Measurements from ENCODE around the gene SF3A2. TPM values are rescaled to one million over a fixed set of nuclear protein-coding genes. Genes with fewer than 3 reads are reported as not detected.

Gene SF3A2
- total and polyA plus RNA-seq, 4 donors = 23.8 to 64.9 (median 59.1) TPM

GRCh38 chr19:2246014-2246620, 9.5 kb downstream of the SF3A2 start:
- 90 to 93% methylated on average over 25 of the region's 25 CpGs for WGBS, 2 donors
- H3K9me3 ChIP-seq (ENCODE audit: control insufficient read depth, low read length) = no peaks in the 10 kb centered on the region
- H3K27me3 ChIP-seq (ENCODE audit: control insufficient read depth in 1 of 2, insufficient read depth in 2 of 2, low read length in 1 of 2) = no peaks in the 10 kb centered on the region
- H3K36me3 ChIP-seq (ENCODE audit: control insufficient read depth in 1 of 2, insufficient read depth in 2 of 2, low read length in 1 of 2) = peaks cover 11 to 17% of the 10 kb centered on the region in 2 donors
- H3K4me1 ChIP-seq (ENCODE audit: control insufficient read depth in 1 of 2, insufficient read depth in 2 of 2, low read length in 2 of 2) = no peaks in the 10 kb centered on the region
- no peak overlapping the region for H3K27ac ChIP-seq (ENCODE audit: low read depth in 1 of 2, low read length in 2 of 2)
- no peak overlapping the region for H3K4me3 ChIP-seq (ENCODE audit: low read length in 2 of 2)
- no peak for DNase-seq
- ATAC-seq (ENCODE audit: low FRiP score) = no peak
- intact Hi-C loops (cut with DNase I) = no loop called here

- H3K4me1 ChIP-seq (ENCODE audit: control insufficient read depth in 1 of 2, insufficient read depth in 2 of 2, low read length in 2 of 2) = no peaks in the 10 kb centered on the region
- 75 to 79% methylated on average over 26 of the region's 26 CpGs for WGBS, 2 donors
- no peak for DNase-seq
- H3K4me3 ChIP-seq (ENCODE audit: low read length in 2 of 2) = no peak overlapping the region
- peaks cover 11 to 17% of the 10 kb centered on the region in 2 donors for H3K36me3 ChIP-seq (ENCODE audit: control insufficient read depth in 1 of 2, insufficient read depth in 2 of 2, low read length in 1 of 2)
- no peak overlapping the region for H3K27ac ChIP-seq (ENCODE audit: low read depth in 1 of 2, low read length in 2 of 2)
- intact Hi-C loops (cut with DNase I) = no loop called here
- peak; percentile 36 for ATAC-seq (ENCODE audit: low FRiP score)
- no peaks in the 10 kb centered on the region for H3K27me3 ChIP-seq (ENCODE audit: control insufficient read depth in 1 of 2, insufficient read depth in 2 of 2, low read length in 1 of 2)
- H3K9me3 ChIP-seq (ENCODE audit: control insufficient read depth, low read length) = no peaks in the 10 kb centered on the region
Measured at GRCh38 chr19:2246801-2247361, 10.3 kb downstream of the SF3A2 start.

- H3K9me3 ChIP-seq (ENCODE audit: control insufficient read depth, low read length) = no peaks in the 10 kb centered on the region
- H3K36me3 ChIP-seq (ENCODE audit: control insufficient read depth in 1 of 2, insufficient read depth in 2 of 2, low read length in 1 of 2) = peaks cover 11 to 17% of the 10 kb centered on the region in 2 donors
- no peak overlapping the region for H3K27ac ChIP-seq (ENCODE audit: low read depth in 1 of 2, low read length in 2 of 2)
- intact Hi-C loops (cut with DNase I) = no loop called here
- no peak overlapping the region for H3K4me3 ChIP-seq (ENCODE audit: low read length in 2 of 2)
- H3K4me1 ChIP-seq (ENCODE audit: control insufficient read depth in 1 of 2, insufficient read depth in 2 of 2, low read length in 2 of 2) = no peaks in the 10 kb centered on the region
- DNase-seq = no peak
- WGBS, 2 donors = 84 to 89% methylated on average over 25 to 28 of the region's 28 CpGs
- no peak for ATAC-seq (ENCODE audit: low FRiP score)
- no peaks in the 10 kb centered on the region for H3K27me3 ChIP-seq (ENCODE audit: control insufficient read depth in 1 of 2, insufficient read depth in 2 of 2, low read length in 1 of 2)
Measured at GRCh38 chr19:2247433-2248101, 10.9 kb downstream of the SF3A2 start.

- 82% methylated on average over 18 to 21 of the region's 21 CpGs for WGBS, 2 donors
- H3K36me3 ChIP-seq (ENCODE audit: control insufficient read depth in 1 of 2, insufficient read depth in 2 of 2, low read length in 1 of 2) = peaks cover 11 to 17% of the 10 kb centered on the region in 2 donors
- intact Hi-C loops (cut with DNase I) = no loop called here
Measured at GRCh38 chr19:2248136-2249009, 11.7 kb downstream of the SF3A2 start.

GRCh38 chr19:2249010-2249866, 12.6 kb downstream of the SF3A2 start, which contains the start of gene AMH:
TSS of gene AMH (plus strand) at chr19:2249323. CDS start at chr19:2249333, 10 bp downstream.
- no peaks in the 10 kb centered on the region for H3K27me3 ChIP-seq (ENCODE audit: control insufficient read depth in 1 of 2, insufficient read depth in 2 of 2, low read length in 1 of 2)
- ATAC-seq (ENCODE audit: low FRiP score) (no peak), DNase-seq (no peak)
- H3K4me1 ChIP-seq (ENCODE audit: control insufficient read depth in 1 of 2, insufficient read depth in 2 of 2, low read length in 2 of 2) = no peaks in the 10 kb centered on the region
- intact Hi-C loops (cut with DNase I) = no loop called here
- H3K9me3 ChIP-seq (ENCODE audit: control insufficient read depth, low read length) = no peaks in the 10 kb centered on the region
- H3K4me3 ChIP-seq (ENCODE audit: low read length in 2 of 2) = no peak within 1 kb of the TSS
- no peak within 1 kb of the TSS for H3K27ac ChIP-seq (ENCODE audit: low read depth in 1 of 2, low read length in 2 of 2)
- H3K36me3 ChIP-seq (ENCODE audit: control insufficient read depth in 1 of 2, insufficient read depth in 2 of 2, low read length in 1 of 2) = peaks cover 10 to 17% of the 10 kb centered on the region in 2 donors
- WGBS, 2 donors = 73% methylated on average over 27 of the region's 27 CpGs

More at GRCh38 chr19:2248136-2249009, 11.7 kb downstream of the SF3A2 start:
- H3K27me3 ChIP-seq (ENCODE audit: control insufficient read depth in 1 of 2, insufficient read depth in 2 of 2, low read length in 1 of 2) = no peaks in the 10 kb centered on the region
- no peak overlapping the region for H3K27ac ChIP-seq (ENCODE audit: low read depth in 1 of 2, low read length in 2 of 2)
- H3K4me1 ChIP-seq (ENCODE audit: control insufficient read depth in 1 of 2, insufficient read depth in 2 of 2, low read length in 2 of 2) = no peaks in the 10 kb centered on the region
- no peak overlapping the region for H3K4me3 ChIP-seq (ENCODE audit: low read length in 2 of 2)
- ATAC-seq (ENCODE audit: low FRiP score) (no peak), DNase-seq (no peak)
- H3K9me3 ChIP-seq (ENCODE audit: control insufficient read depth, low read length) = no peaks in the 10 kb centered on the region

GRCh38 chr19:2249880-2250765, 13.5 kb downstream of the SF3A2 start:
- DNase-seq (no peak), ATAC-seq (ENCODE audit: low FRiP score) (no peak)
- no peaks in the 10 kb centered on the region for H3K27me3 ChIP-seq (ENCODE audit: control insufficient read depth in 1 of 2, insufficient read depth in 2 of 2, low read length in 1 of 2)
- WGBS, 2 donors = 22 to 26% methylated on average over 39 to 43 of the region's 43 CpGs
- intact Hi-C loops (cut with DNase I) = no loop called here
- H3K36me3 ChIP-seq (ENCODE audit: control insufficient read depth in 1 of 2, insufficient read depth in 2 of 2, low read length in 1 of 2) = peaks cover 6 to 13% of the 10 kb centered on the region in 2 donors
- H3K27ac ChIP-seq (ENCODE audit: low read depth in 1 of 2, low read length in 2 of 2) = no peak overlapping the region
- H3K4me3 ChIP-seq (ENCODE audit: low read length in 2 of 2) = no peak overlapping the region
- no peaks in the 10 kb centered on the region for H3K4me1 ChIP-seq (ENCODE audit: control insufficient read depth in 1 of 2, insufficient read depth in 2 of 2, low read length in 2 of 2)
- H3K9me3 ChIP-seq (ENCODE audit: control insufficient read depth, low read length) = no peaks in the 10 kb centered on the region

- DNase-seq (no peak), ATAC-seq (ENCODE audit: low FRiP score) (no peak)
- H3K36me3 ChIP-seq (ENCODE audit: control insufficient read depth in 1 of 2, insufficient read depth in 2 of 2, low read length in 1 of 2) = peaks cover 2 to 7% of the 10 kb centered on the region in 2 donors
- H3K27me3 ChIP-seq (ENCODE audit: control insufficient read depth in 1 of 2, insufficient read depth in 2 of 2, low read length in 1 of 2) = no peaks in the 10 kb centered on the region
- intact Hi-C loops (cut with DNase I) = no loop called here
- H3K4me3 ChIP-seq (ENCODE audit: low read length in 2 of 2) = no peak overlapping the region
- 11% methylated on average over 17 to 40 of the region's 40 CpGs for WGBS, 2 donors
- no peak overlapping the region for H3K27ac ChIP-seq (ENCODE audit: low read depth in 1 of 2, low read length in 2 of 2)
- H3K9me3 ChIP-seq (ENCODE audit: control insufficient read depth, low read length) = no peaks in the 10 kb centered on the region
- no peaks in the 10 kb centered on the region for H3K4me1 ChIP-seq (ENCODE audit: control insufficient read depth in 1 of 2, insufficient read depth in 2 of 2, low read length in 2 of 2)
Measured at GRCh38 chr19:2250766-2251105, 14.1 kb downstream of the SF3A2 start.

Data from aorta (tissue), 5 donors.